SJCRH30 (cell line): Measurements from ENCODE around the gene SCARB1. TPM values are rescaled to one million over a fixed set of nuclear protein-coding genes. Genes with fewer than 3 reads are reported as not detected.

Experiments used
- DNase-seq, 2 experiments: peaks; one replicate each; pipeline ENCODE4 v3.0.0-alpha.2; 2015 to 2020
- H3K27ac ChIP-seq: fragments of 250-450 bp; sonication (Bioruptor Pico); 2 replicates; pipeline ENCODE4 v1.5.1; 2020; ENCODE audit warnings: mild to moderate bottlenecking, moderate library complexity
- H3K27me3 ChIP-seq: fragments of 250-450 bp; sonication (Bioruptor Pico); 2 replicates; pipeline ENCODE4 v1.5.1; 2020; ENCODE audit warnings: mild to moderate bottlenecking, moderate library complexity
- H3K36me3 ChIP-seq: fragments of 250-450 bp; sonication (Bioruptor Pico); 2 replicates; pipeline ENCODE4 v1.5.1; 2020; ENCODE audit warnings: mild to moderate bottlenecking, moderate library complexity
- H3K4me1 ChIP-seq: fragments of 250-450 bp; sonication (Bioruptor Pico); 2 replicates; pipeline ENCODE4 v1.5.1; 2020; ENCODE audit warnings: mild to moderate bottlenecking, moderate library complexity
- H3K4me3 ChIP-seq: fragments of 250-450 bp; sonication (Bioruptor Pico); 2 replicates; pipeline ENCODE4 v1.5.1; 2020; ENCODE audit warnings: mild to moderate bottlenecking, moderate library complexity
- H3K9me3 ChIP-seq: fragments of 250-450 bp; sonication (Bioruptor Pico); replicated peaks from 2 replicates; pipeline ENCODE4 v1.5.1; 2020; ENCODE audit warnings: mild to moderate bottlenecking, moderate library complexity
- total RNA-seq: library from RNA; depleted of rRNA; stranded (reverse); fragments of >200 nt; shearing (Covaris generic); gene quantifications from 2 replicates; pipeline ENCODE4 v1.2.3, GENCODE V29; 2014

SCARB1 gene
- total RNA-seq, 1 experiment from 2014 or later, result 36.1 TPM

- Histone ChIP-seq H3K4me1 (peaks cover 13% of the 10 kb centered on the region; the same call in 1 of the 2 replicates), H3K9me3 (no peaks in the 10 kb centered on the region), H3K36me3 (0 out of 2 replicates have a peak, but pooled peaks cover 2% of the 10 kb centered on the region), H3K4me3 (no peak overlapping the region), H3K27ac (no peak overlapping the region), H3K27me3 (no peaks in the 10 kb centered on the region)
- DNase-seq, result no peak
Measured at GRCh38 chr12:124800506-124800905, 63.2 kb downstream of the SCARB1 start.

DNA sequence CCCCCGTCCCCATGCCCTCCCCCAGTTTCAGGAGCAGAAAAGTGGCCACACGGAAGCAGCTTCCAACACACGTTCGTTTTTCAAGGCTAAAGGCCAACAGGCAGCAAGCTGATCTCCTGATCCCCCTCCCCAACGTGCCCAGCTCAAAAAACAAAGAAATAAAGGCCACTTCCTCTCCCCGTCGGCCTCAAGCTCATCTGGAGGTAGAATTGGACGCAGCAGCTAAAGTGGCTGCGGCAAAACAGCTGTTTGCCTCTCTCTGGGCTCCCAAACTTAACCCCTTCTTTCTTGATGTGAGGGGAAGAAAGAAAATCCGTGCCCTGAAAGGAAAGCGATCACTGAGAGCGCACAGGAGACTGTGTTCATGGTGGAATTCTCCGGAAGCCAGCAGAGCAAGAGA is 66.3 kb downstream of the SCARB1 start:
- H3K36me3 ChIP-seq, result peaks cover 10% of the 10 kb centered on the region; the same call in 1 of the 2 replicates

GRCh38 chr12:124796303-124796960 is 67.2 kb downstream of the SCARB1 start:
- Histone ChIP-seq H3K9me3 (no peaks in the 10 kb centered on the region), H3K36me3 (peaks cover 14% of the 10 kb centered on the region; the same call in 1 of the 2 replicates), H3K27ac (no peak overlapping the region), H3K4me3 (no peak overlapping the region), H3K27me3 (no peaks in the 10 kb centered on the region), H3K4me1 (peaks cover 13% of the 10 kb centered on the region; the same call in 1 of the 2 replicates)
- no peak for DNase-seq

More for the DNA sequence above, 66.3 kb downstream of the SCARB1 start:
- no peaks in the 10 kb centered on the region for H3K27me3 ChIP-seq
- peak overlapping the region; percentile 23; the same call in 1 of the 2 replicates for H3K27ac ChIP-seq
- peaks cover 13% of the 10 kb centered on the region; the same call in 1 of the 2 replicates for H3K4me1 ChIP-seq
- peak; percentile 26 to 62 for DNase-seq
- no peak overlapping the region for H3K4me3 ChIP-seq
- H3K9me3 ChIP-seq, result no peaks in the 10 kb centered on the region

GRCh38 chr12:124795081-124795948 is 68.3 kb downstream of the SCARB1 start:
- Histone ChIP-seq H3K4me1 (peaks cover 13% of the 10 kb centered on the region; the same call in 1 of the 2 replicates), H3K27ac (no peak overlapping the region), H3K27me3 (no peaks in the 10 kb centered on the region), H3K9me3 (no peaks in the 10 kb centered on the region), H3K4me3 (no peak overlapping the region), H3K36me3 (peaks cover 14% of the 10 kb centered on the region; the same call in 1 of the 2 replicates)
- DNase-seq, result no peak

- DNase-seq, result no peak
- no peak overlapping the region for H3K4me3 ChIP-seq
- no peak overlapping the region for H3K27ac ChIP-seq
- H3K36me3 ChIP-seq, result peaks cover 11% of the 10 kb centered on the region; the same call in 1 of the 2 replicates
- peaks cover 13% of the 10 kb centered on the region; the same call in 1 of the 2 replicates for H3K4me1 ChIP-seq
- no peaks in the 10 kb centered on the region for H3K27me3 ChIP-seq
- no peaks in the 10 kb centered on the region for H3K9me3 ChIP-seq
Measured at GRCh38 chr12:124792961-124793441, 70.7 kb downstream of the SCARB1 start.

DNA sequence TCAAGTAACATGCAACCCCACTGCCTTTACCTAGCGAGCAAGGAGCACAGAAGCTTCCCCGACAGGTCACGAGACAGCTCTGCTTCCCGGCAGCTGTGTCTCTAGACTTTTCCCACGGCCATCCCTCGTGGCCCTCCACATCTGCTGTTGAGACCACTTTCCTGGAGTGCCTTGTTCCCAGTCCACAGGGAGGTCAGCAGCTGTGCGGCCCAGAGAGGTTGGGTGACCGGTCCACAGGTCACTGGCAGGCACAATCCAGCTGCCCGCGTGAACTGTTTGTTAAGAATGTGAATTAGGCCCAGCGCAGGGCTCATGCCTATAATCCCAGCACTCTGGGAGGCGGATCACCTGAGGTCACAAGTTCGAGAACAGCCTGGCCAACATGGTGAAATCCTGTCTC is 71.5 kb downstream of the SCARB1 start:
- no peaks in the 10 kb centered on the region for H3K27me3 ChIP-seq
- no peak overlapping the region for H3K27ac ChIP-seq
- H3K4me3 ChIP-seq, result no peak overlapping the region
- no peak for DNase-seq
- peaks cover 11% of the 10 kb centered on the region; the same call in 1 of the 2 replicates for H3K36me3 ChIP-seq
- 0 out of 2 replicates have a peak, but pooled peaks cover 6% of the 10 kb centered on the region for H3K4me1 ChIP-seq
- no peaks in the 10 kb centered on the region for H3K9me3 ChIP-seq

- H3K27me3 ChIP-seq, result no peaks in the 10 kb centered on the region
- no peak overlapping the region for H3K27ac ChIP-seq
- no peaks in the 10 kb centered on the region for H3K4me1 ChIP-seq
- H3K9me3 ChIP-seq, result no peaks in the 10 kb centered on the region
- peaks cover 12% of the 10 kb centered on the region; the same call in 1 of the 2 replicates for H3K36me3 ChIP-seq
- DNase-seq, result no peak
- no peak overlapping the region for H3K4me3 ChIP-seq
Measured at GRCh38 chr12:124790650-124791400, 72.8 kb downstream of the SCARB1 start.

DNA sequence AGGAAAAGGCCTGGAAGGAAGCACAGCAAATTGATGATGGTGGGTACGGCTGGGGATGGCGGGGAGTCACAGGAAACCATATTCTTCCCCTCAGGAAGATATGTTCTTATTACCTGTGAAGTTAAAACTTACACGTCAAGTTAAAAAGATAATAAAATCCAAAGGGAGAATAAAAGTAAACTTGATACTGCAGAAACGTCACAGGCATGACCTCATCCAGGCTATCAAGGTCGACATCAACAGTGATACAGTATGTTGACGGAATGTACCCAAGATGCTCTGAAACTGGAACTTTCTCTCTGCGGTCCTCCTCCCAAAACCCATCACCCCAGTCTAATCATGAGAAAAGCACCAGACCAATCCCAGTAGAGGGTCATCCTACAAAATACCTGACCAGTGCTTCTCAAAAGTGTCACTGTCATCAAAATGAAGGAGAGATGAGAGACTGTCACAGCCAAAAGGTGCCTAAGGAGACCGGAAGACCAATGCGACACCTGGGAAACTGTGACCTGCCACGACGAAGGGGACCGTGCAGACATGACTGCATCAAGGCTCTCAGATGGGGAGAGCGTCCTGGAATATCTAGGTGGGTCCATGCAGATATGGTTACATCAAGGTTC is 74.6 kb downstream of the SCARB1 start:
- Histone ChIP-seq H3K27ac (no peak overlapping the region), H3K9me3 (no peaks in the 10 kb centered on the region), H3K4me1 (no peaks in the 10 kb centered on the region), H3K4me3 (no peak overlapping the region), H3K36me3 (peaks cover 14% of the 10 kb centered on the region; the same call in 1 of the 2 replicates), H3K27me3 (no peaks in the 10 kb centered on the region)
- no peak for DNase-seq

DNA sequence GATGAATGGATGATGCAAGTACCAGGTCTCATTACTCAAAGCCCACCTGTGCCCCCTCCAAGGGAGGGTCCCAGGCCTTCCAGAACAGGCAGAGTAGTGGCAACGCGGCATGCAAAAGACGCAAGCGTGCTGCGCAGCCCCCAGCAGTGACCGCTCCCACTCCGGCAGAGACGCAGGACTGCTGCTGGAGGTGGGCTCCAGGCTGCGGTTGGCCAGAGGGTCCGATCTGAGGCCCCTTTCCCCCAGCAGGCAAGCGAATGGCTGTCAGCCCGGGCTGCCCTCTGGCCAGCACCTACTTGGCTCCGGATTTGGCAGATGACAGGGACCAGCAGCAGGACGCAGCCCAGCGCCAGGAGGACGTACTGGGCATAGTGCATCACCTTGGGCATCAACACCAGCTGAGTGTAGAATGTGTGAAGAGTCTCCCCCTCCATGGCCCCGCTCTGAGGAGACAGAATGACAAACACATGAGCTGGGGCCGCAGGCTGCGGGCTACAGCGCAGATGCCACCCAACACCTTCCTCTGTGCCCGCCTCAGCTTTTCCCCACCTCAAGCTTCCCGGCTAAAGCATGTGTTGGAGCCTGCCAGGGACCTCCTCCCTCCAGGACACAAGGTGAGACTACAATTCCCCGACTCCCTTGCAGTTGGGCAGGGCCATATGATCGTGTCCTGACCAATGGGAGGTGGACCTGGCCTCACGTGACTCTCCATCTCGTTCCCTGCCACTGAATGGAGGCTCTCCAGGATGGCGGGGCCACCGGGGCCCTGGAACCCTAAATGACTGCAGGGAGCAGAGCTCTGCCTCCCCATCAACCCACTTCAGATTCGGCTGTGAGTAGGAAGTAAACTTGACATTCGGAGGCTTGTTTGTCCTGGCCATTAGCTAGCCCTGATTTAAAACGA is 77.4 kb downstream of the SCARB1 start:
- no peaks in the 10 kb centered on the region for H3K27me3 ChIP-seq
- no peak overlapping the region for H3K4me3 ChIP-seq
- no peaks in the 10 kb centered on the region for H3K9me3 ChIP-seq
- H3K36me3 ChIP-seq, result peaks cover 3% of the 10 kb centered on the region; the same call in 1 of the 2 replicates
- H3K4me1 ChIP-seq, result no peaks in the 10 kb centered on the region
- H3K27ac ChIP-seq, result no peak overlapping the region
- no peak for DNase-seq

- peaks cover 3% of the 10 kb centered on the region; the same call in 1 of the 2 replicates for H3K36me3 ChIP-seq
- DNase-seq, result no peak
- no peaks in the 10 kb centered on the region for H3K4me1 ChIP-seq
Measured at GRCh38 chr12:124784871-124785572, 78.6 kb downstream of the SCARB1 start.

GRCh38 chr12:124783087-124783486 is 80.6 kb downstream of the SCARB1 start:
- Histone ChIP-seq H3K27ac (no peak overlapping the region), H3K4me1 (no peaks in the 10 kb centered on the region), H3K9me3 (no peaks in the 10 kb centered on the region), H3K27me3 (no peaks in the 10 kb centered on the region), H3K4me3 (no peak overlapping the region), H3K36me3 (peaks cover 3% of the 10 kb centered on the region; the same call in 1 of the 2 replicates)
- DNase-seq, result no peak

More at GRCh38 chr12:124784871-124785572, 78.6 kb downstream of the SCARB1 start:
- no peak overlapping the region for H3K27ac ChIP-seq
- H3K9me3 ChIP-seq, result no peaks in the 10 kb centered on the region
- no peak overlapping the region for H3K4me3 ChIP-seq
- H3K27me3 ChIP-seq, result no peaks in the 10 kb centered on the region

DNA sequence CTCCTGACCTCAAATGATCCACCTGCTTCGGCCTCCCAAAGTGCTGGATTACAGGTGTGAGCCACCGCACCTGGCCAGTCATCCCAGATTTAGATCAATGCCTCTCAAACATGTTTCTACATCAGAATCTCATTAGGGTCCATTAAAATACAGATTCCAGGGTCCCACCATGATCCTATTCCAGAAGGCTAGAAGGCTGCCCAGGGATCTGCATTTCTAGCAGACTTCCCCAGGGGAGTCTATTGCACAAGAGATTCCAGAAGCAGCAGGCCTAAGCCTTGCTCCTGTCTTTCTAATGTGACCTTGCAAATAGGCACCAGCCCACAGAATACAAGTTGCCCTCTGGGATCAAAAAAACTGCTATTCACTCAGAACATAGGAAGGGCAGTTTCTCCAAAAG is 81.5 kb downstream of the SCARB1 start:
- Histone ChIP-seq H3K4me3 (no peak overlapping the region), H3K27ac (no peak overlapping the region), H3K36me3 (peaks cover 3% of the 10 kb centered on the region; the same call in 1 of the 2 replicates), H3K27me3 (no peaks in the 10 kb centered on the region), H3K4me1 (no peaks in the 10 kb centered on the region), H3K9me3 (no peaks in the 10 kb centered on the region)
- no peak for DNase-seq
